ENCODE results near the gene AGBL1.

The AGBL1 gene

GRCh38 chr15:86850939-86851338 is 771.3 kb downstream of the AGBL1 start (continued):
- no peak for TF ChIP-seq ZNF513 (tag by site-specific recombination; IDR thresholded peaks at IDR 0.05)
- TF ChIP-seq EGR2 (tag by site-specific recombination; IDR thresholded peaks at IDR 0.05; ENCODE audit: low read depth), result no peak
- TF ChIP-seq HOXC10 (CRISPR knock-in tag; IDR thresholded peaks at IDR 0.05), result no peak
- no peak for TF ChIP-seq ZNF747 (tag by site-specific recombination; IDR thresholded peaks at IDR 0.05)
- no peak for TF ChIP-seq ZNF324 (tag by site-specific recombination; IDR thresholded peaks at IDR 0.05)

- ChIA-PET CTCF (interaction anchor here (0.8 kb wide), 1 partner anchor 38 kb away, joined by 4 read pairs; no protein-coding TSS in a partner anchor), POLR2A (no interaction called here)
- H3K4me3 ChIP-seq (ENCODE audit: low read depth, low read length), result no peak overlapping the region
- H3K4me1 ChIP-seq (ENCODE audit: control insufficient read depth, insufficient read depth, low read length), result no peaks in the 10 kb centered on the region; the same call in 1 of the 2 replicates
- TF ChIP-seq HIC1 (tag by site-specific recombination; IDR thresholded peaks at IDR 0.05) (no peak), ZNF16 (tag by site-specific recombination; IDR thresholded peaks at IDR 0.05; ENCODE audit: low read depth) (no peak), ZNF366 (tag by site-specific recombination; conservative IDR thresholded peaks at IDR 0.05) (no peak), PRDM1 (tag by site-specific recombination; IDR thresholded peaks at IDR 0.05) (no peak), ZNF544 (tag by site-specific recombination; IDR thresholded peaks at IDR 0.05) (no peak), ZNF561 (tag by site-specific recombination; IDR thresholded peaks at IDR 0.05; ENCODE audit: borderline replicate concordance) (no peak)
- H3K36me3 ChIP-seq (ENCODE audit: control insufficient read depth in 2 of 2, insufficient read depth in 1 of 2, low read length in 2 of 2), result no peaks in the 10 kb centered on the region
- no peaks in the 10 kb centered on the region for H3K9me3 ChIP-seq (ENCODE audit: control insufficient read depth, insufficient read depth, low read depth, low read length)
- no peak overlapping the region for H3K27ac ChIP-seq (ENCODE audit: extremely low read depth, low read depth, low read length)
Observed at GRCh38 chr15:86852741-86853140, 773.1 kb downstream of the AGBL1 start.

- no peaks in the 10 kb centered on the region for H3K36me3 ChIP-seq (ENCODE audit: control insufficient read depth in 2 of 2, insufficient read depth in 1 of 2, low read length in 2 of 2)
- H3K4me1 ChIP-seq (ENCODE audit: control insufficient read depth, insufficient read depth, low read length), result no peaks in the 10 kb centered on the region; the same call in 1 of the 2 replicates
- no peak overlapping the region for H3K27ac ChIP-seq (ENCODE audit: extremely low read depth, low read depth, low read length)
- no peak overlapping the region for H3K4me3 ChIP-seq (ENCODE audit: low read depth, low read length)
- TF ChIP-seq BCL6B (tag by site-specific recombination; IDR thresholded peaks at IDR 0.05), result no peak
- TF ChIP-seq ZNF423 (tag by site-specific recombination; IDR thresholded peaks at IDR 0.05), result no peak
- TF ChIP-seq PRDM2 (tag by site-specific recombination; IDR thresholded peaks at IDR 0.05; ENCODE audit: borderline replicate concordance), result no peak
- ChIA-PET CTCF (no interaction called here), POLR2A (no interaction called here)
- no peaks in the 10 kb centered on the region for H3K9me3 ChIP-seq (ENCODE audit: control insufficient read depth, insufficient read depth, low read depth, low read length)
Observed at GRCh38 chr15:86854176-86854575, 774.5 kb downstream of the AGBL1 start.
